Measurements from ENCODE around the gene ALCAM.

ALCAM gene

DNA sequence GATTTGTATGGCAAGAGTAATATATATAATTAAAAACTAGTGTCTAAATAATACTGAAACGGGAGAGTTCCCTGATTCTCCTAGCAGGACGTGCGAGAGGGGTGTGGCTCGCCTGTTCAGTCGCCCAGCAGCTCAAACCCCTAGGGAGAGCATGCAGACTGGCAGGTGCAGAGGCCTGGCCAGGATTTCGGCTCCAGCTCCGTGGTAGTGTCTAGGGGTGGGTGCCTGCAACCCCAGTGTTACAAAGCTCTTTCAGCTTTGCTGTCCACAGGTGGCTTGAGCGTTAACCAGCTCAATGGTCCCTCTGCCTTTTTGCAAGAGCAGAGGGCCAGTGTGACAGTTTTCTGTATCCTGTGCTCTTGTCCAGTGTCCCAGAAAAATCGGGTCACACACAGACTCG is 226.6 kb downstream of the ALCAM start:
- Histone ChIP-seq H3K27ac (ENCODE audit: extremely low read depth, low read depth, low read length) (no peak overlapping the region), H3K9me3 (ENCODE audit: control insufficient read depth, insufficient read depth, low read depth, low read length) (no peaks in the 10 kb centered on the region), H3K4me3 (ENCODE audit: low read depth, low read length) (no peak overlapping the region), H3K4me1 (ENCODE audit: control insufficient read depth, insufficient read depth, low read length) (no peaks in the 10 kb centered on the region), H3K36me3 (ENCODE audit: control insufficient read depth in 2 of 2, insufficient read depth in 1 of 2, low read length in 2 of 2) (no peaks in the 10 kb centered on the region)
- TF ChIP-seq KLF8 (tag by site-specific recombination; IDR thresholded peaks at IDR 0.05) = no peak
- TF ChIP-seq, protein P1, sequence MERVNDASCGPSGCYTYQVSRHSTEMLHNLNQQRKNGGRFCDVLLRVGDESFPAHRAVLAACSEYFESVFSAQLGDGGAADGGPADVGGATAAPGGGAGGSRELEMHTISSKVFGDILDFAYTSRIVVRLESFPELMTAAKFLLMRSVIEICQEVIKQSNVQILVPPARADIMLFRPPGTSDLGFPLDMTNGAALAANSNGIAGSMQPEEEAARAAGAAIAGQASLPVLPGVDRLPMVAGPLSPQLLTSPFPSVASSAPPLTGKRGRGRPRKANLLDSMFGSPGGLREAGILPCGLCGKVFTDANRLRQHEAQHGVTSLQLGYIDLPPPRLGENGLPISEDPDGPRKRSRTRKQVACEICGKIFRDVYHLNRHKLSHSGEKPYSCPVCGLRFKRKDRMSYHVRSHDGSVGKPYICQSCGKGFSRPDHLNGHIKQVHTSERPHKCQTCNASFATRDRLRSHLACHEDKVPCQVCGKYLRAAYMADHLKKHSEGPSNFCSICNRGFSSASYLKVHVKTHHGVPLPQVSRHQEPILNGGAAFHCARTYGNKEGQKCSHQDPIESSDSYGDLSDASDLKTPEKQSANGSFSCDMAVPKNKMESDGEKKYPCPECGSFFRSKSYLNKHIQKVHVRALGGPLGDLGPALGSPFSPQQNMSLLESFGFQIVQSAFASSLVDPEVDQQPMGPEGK (tag by site-specific recombination; IDR thresholded peaks at IDR 0.05) = no peak
- TF ChIP-seq GLIS2 (tag by site-specific recombination; IDR thresholded peaks at IDR 0.05) = no peak
- TF ChIP-seq ZNF426 (tag by site-specific recombination; IDR thresholded peaks at IDR 0.05) = no peak
- TF ChIP-seq ZNF558 (tag by site-specific recombination; IDR thresholded peaks at IDR 0.05) = no peak
- no peak for TF ChIP-seq ZNF626 (tag by site-specific recombination; IDR thresholded peaks at IDR 0.05)
- TF ChIP-seq ZNF16 (tag by site-specific recombination; IDR thresholded peaks at IDR 0.05; ENCODE audit: low read depth) = no peak
- ChIA-PET CTCF (interaction anchor here (1.1 kb wide), 1 partner anchor 13 kb away, joined by 3 read pairs; no protein-coding TSS in a partner anchor), POLR2A (no interaction called here)

DNA sequence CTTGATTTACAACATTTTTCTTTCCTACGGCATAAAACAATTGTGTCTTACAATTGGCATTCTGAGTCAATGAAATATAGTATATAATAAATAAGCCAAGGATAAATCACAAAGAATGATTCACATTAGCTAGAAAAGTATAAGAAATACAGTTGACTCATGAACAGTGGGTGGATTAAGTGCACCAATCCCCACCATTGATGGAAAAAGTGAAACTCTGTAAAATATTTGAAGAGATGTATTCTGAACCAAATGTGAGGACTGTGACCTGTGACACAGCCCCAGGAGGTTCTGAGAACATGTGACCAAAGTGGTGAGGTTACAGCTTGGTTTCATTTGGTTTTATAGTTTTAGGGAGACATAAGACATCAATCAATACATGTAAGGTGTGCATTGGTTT is 227.5 kb downstream of the ALCAM start:
- Histone ChIP-seq H3K9me3 (ENCODE audit: control insufficient read depth, insufficient read depth, low read depth, low read length) (no peaks in the 10 kb centered on the region), H3K4me1 (ENCODE audit: control insufficient read depth, insufficient read depth, low read length) (no peaks in the 10 kb centered on the region), H3K36me3 (ENCODE audit: control insufficient read depth in 2 of 2, insufficient read depth in 1 of 2, low read length in 2 of 2) (no peaks in the 10 kb centered on the region), H3K4me3 (ENCODE audit: low read depth, low read length) (no peak overlapping the region), H3K27ac (ENCODE audit: extremely low read depth, low read depth, low read length) (no peak overlapping the region)
- TF ChIP-seq GLIS2 (tag by site-specific recombination; IDR thresholded peaks at IDR 0.05) (no peak), ZNF354C (tag by site-specific recombination; IDR thresholded peaks at IDR 0.05; ENCODE audit: borderline replicate concordance, low read depth) (no peak)
- ChIA-PET POLR2A (no interaction called here), CTCF (interaction anchor here (1.1 kb wide), 1 partner anchor 14 kb away, joined by 3 read pairs; no protein-coding TSS in a partner anchor)

DNA sequence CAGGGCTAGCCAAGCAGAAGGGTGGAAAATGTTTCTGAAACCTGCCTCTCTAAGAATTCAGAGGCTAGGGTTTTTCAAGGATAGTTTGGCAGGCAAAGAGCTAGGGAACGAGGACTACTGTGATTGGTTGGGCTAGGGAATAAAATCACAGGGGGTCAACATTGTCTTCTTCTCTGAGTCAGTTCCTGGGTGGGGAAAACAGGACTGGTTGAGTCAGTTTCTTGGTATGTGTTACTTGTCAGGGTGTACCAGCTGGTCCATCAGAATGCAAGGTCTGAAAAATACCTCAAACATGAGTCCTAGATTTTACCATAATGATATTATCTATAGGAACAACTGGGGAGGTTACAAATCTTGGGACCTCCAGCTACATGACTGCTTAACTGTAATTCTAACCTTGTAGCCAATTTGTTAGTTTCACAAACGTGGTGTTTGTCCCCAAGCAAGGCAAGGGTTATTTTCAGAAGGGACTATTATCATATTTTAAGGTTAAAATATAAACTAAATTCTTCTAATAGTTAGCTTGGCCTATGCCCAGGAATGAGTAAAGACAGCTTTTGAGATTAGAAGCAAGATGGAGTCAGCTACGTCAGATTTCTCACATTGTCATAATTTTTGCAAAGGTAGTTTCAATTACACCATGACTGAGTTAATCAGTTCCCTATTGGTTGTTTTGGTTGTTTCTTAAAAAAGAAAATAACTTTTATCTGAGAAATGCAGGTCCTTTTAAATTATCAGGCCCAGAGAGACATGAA is 231.5 kb downstream of the ALCAM start:
- Histone ChIP-seq H3K27ac (ENCODE audit: extremely low read depth, low read depth, low read length) (no peak overlapping the region), H3K36me3 (ENCODE audit: control insufficient read depth in 2 of 2, insufficient read depth in 1 of 2, low read length in 2 of 2) (no peaks in the 10 kb centered on the region), H3K4me1 (ENCODE audit: control insufficient read depth, insufficient read depth, low read length) (no peaks in the 10 kb centered on the region), H3K4me3 (ENCODE audit: low read depth, low read length) (no peak overlapping the region), H3K9me3 (ENCODE audit: control insufficient read depth, insufficient read depth, low read depth, low read length) (no peaks in the 10 kb centered on the region)
- POLR2A ChIA-PET = no interaction called here
- CTCF ChIA-PET = no interaction called here
- TF ChIP-seq ZNF658 (tag by site-specific recombination; IDR thresholded peaks at IDR 0.05) = no peak
- TF ChIP-seq, protein P2, sequence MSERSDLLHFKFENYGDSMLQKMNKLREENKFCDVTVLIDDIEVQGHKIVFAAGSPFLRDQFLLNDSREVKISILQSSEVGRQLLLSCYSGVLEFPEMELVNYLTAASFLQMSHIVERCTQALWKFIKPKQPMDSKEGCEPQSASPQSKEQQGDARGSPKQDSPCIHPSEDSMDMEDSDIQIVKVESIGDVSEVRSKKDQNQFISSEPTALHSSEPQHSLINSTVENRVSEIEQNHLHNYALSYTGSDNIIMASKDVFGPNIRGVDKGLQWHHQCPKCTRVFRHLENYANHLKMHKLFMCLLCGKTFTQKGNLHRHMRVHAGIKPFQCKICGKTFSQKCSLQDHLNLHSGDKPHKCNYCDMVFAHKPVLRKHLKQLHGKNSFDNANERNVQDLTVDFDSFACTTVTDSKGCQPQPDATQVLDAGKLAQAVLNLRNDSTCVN (tag by site-specific recombination; optimal IDR thresholded peaks at IDR 0.05) = no peak
- TF ChIP-seq, protein P3, sequence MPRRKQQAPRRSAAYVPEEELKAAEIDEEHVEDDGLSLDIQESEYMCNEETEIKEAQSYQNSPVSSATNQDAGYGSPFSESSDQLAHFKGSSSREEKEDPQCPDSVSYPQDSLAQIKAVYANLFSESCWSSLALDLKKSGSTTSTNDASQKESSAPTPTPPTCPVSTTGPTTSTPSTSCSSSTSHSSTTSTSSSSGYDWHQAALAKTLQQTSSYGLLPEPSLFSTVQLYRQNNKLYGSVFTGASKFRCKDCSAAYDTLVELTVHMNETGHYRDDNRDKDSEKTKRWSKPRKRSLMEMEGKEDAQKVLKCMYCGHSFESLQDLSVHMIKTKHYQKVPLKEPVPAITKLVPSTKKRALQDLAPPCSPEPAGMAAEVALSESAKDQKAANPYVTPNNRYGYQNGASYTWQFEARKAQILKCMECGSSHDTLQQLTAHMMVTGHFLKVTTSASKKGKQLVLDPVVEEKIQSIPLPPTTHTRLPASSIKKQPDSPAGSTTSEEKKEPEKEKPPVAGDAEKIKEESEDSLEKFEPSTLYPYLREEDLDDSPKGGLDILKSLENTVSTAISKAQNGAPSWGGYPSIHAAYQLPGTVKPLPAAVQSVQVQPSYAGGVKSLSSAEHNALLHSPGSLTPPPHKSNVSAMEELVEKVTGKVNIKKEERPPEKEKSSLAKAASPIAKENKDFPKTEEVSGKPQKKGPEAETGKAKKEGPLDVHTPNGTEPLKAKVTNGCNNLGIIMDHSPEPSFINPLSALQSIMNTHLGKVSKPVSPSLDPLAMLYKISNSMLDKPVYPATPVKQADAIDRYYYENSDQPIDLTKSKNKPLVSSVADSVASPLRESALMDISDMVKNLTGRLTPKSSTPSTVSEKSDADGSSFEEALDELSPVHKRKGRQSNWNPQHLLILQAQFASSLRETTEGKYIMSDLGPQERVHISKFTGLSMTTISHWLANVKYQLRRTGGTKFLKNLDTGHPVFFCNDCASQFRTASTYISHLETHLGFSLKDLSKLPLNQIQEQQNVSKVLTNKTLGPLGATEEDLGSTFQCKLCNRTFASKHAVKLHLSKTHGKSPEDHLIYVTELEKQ (tag by site-specific recombination; IDR thresholded peaks at IDR 0.05; ENCODE audit: borderline replicate concordance) = no peak
- TF ChIP-seq ZXDB (tag by site-specific recombination; IDR thresholded peaks at IDR 0.05) = no peak
- TF ChIP-seq ZFP37 (tag by site-specific recombination; IDR thresholded peaks at IDR 0.05) = no peak
- TF ChIP-seq SP2 (tag by site-specific recombination; IDR thresholded peaks at IDR 0.05) = no peak
- TF ChIP-seq, protein P4, sequence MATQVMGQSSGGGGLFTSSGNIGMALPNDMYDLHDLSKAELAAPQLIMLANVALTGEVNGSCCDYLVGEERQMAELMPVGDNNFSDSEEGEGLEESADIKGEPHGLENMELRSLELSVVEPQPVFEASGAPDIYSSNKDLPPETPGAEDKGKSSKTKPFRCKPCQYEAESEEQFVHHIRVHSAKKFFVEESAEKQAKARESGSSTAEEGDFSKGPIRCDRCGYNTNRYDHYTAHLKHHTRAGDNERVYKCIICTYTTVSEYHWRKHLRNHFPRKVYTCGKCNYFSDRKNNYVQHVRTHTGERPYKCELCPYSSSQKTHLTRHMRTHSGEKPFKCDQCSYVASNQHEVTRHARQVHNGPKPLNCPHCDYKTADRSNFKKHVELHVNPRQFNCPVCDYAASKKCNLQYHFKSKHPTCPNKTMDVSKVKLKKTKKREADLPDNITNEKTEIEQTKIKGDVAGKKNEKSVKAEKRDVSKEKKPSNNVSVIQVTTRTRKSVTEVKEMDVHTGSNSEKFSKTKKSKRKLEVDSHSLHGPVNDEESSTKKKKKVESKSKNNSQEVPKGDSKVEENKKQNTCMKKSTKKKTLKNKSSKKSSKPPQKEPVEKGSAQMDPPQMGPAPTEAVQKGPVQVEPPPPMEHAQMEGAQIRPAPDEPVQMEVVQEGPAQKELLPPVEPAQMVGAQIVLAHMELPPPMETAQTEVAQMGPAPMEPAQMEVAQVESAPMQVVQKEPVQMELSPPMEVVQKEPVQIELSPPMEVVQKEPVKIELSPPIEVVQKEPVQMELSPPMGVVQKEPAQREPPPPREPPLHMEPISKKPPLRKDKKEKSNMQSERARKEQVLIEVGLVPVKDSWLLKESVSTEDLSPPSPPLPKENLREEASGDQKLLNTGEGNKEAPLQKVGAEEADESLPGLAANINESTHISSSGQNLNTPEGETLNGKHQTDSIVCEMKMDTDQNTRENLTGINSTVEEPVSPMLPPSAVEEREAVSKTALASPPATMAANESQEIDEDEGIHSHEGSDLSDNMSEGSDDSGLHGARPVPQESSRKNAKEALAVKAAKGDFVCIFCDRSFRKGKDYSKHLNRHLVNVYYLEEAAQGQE (tag by site-specific recombination; IDR thresholded peaks at IDR 0.05) = no peak
- TF ChIP-seq, protein P5, sequence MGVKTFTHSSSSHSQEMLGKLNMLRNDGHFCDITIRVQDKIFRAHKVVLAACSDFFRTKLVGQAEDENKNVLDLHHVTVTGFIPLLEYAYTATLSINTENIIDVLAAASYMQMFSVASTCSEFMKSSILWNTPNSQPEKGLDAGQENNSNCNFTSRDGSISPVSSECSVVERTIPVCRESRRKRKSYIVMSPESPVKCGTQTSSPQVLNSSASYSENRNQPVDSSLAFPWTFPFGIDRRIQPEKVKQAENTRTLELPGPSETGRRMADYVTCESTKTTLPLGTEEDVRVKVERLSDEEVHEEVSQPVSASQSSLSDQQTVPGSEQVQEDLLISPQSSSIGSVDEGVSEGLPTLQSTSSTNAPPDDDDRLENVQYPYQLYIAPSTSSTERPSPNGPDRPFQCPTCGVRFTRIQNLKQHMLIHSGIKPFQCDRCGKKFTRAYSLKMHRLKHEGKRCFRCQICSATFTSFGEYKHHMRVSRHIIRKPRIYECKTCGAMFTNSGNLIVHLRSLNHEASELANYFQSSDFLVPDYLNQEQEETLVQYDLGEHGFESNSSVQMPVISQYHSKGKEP (tag by site-specific recombination; IDR thresholded peaks at IDR 0.05) = no peak
- no peak for TF ChIP-seq ZNF146 (tag by site-specific recombination; IDR thresholded peaks at IDR 0.05)

All from HEK293 (cell line).